ENCODE data around the gene SDK2.

DNA sequence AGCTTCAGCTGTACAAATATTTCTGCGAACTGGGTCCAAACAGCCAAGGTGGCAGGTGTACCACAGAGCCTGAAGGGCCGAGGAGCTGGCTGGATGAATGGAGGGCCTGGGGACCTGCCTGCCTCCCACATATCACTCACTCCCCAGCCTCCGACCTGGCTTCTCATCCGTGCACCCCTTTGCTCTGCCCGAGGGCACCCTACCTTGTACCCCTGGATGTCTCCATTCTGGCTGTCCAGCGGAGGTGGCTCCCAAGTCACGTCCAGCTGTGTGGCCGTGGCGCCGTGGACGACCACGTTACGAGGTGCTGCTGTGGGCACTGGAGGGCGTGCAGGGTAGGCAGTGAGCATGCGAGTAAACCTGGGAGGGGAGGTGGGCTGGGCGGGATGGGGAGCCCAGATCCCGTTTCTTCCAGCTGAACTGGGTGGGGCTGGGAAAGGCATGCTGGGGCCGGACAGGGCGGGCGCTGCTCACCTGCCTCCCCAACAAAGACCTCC, 265.2 kb downstream of the SDK2 start:
- no peak for TF ChIP-seq POLR2A (IDR thresholded peaks at IDR 0.05)
- TF ChIP-seq, protein P1, sequence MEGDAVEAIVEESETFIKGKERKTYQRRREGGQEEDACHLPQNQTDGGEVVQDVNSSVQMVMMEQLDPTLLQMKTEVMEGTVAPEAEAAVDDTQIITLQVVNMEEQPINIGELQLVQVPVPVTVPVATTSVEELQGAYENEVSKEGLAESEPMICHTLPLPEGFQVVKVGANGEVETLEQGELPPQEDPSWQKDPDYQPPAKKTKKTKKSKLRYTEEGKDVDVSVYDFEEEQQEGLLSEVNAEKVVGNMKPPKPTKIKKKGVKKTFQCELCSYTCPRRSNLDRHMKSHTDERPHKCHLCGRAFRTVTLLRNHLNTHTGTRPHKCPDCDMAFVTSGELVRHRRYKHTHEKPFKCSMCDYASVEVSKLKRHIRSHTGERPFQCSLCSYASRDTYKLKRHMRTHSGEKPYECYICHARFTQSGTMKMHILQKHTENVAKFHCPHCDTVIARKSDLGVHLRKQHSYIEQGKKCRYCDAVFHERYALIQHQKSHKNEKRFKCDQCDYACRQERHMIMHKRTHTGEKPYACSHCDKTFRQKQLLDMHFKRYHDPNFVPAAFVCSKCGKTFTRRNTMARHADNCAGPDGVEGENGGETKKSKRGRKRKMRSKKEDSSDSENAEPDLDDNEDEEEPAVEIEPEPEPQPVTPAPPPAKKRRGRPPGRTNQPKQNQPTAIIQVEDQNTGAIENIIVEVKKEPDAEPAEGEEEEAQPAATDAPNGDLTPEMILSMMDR (IDR thresholded peaks at IDR 0.05) = no peak

Measured in right lobe of liver (tissue), 4 donors.